ENCODE measurements around the gene ANKRD33.
A peak's percentile ranks its signal among the peaks of the same experiment; 100 is the strongest.

The ANKRD33 gene

GRCh38 chr12:51915951-51916350 is 28.0 kb downstream of the ANKRD33 start:
- no peaks in the 10 kb centered on the region for H3K9me3 ChIP-seq (ENCODE audit: control insufficient read depth in 1 of 2, low read length in 2 of 2)
- no peak overlapping the region for H3K4me3 ChIP-seq (ENCODE audit: low read depth in 1 of 2, low read length in 2 of 2)
- H3K27me3 ChIP-seq (ENCODE audit: low read depth, low read length), result no peaks in the 10 kb centered on the region
- peaks cover 0 to 8% of the 10 kb centered on the region in 2 donors for H3K36me3 ChIP-seq (ENCODE audit: control insufficient read depth in 1 of 2, insufficient read depth in 2 of 2, low read length in 2 of 2)
- peaks cover 0 to 27% of the 10 kb centered on the region in 2 donors for H3K4me1 ChIP-seq (ENCODE audit: control insufficient read depth in 1 of 2, insufficient read depth in 2 of 2, low read length in 2 of 2)
- no peak overlapping the region for H3K27ac ChIP-seq (ENCODE audit: low read length)

GRCh38 chr12:51917041-51917590 is 29.2 kb downstream of the ANKRD33 start:
- no peak overlapping the region for H3K27ac ChIP-seq (ENCODE audit: low read length)

GRCh38 chr12:51917746-51918453 is 30.0 kb downstream of the ANKRD33 start:
- Histone ChIP-seq H3K27ac (ENCODE audit: low read length) (no peak overlapping the region), H3K4me3 (ENCODE audit: low read depth in 1 of 2, low read length in 2 of 2) (no peak overlapping the region), H3K4me1 (ENCODE audit: control insufficient read depth in 1 of 2, insufficient read depth in 2 of 2, low read length in 2 of 2) (peaks cover under 1 to 14% of the 10 kb centered on the region in 2 donors), H3K36me3 (ENCODE audit: control insufficient read depth in 1 of 2, insufficient read depth in 2 of 2, low read length in 2 of 2) (peaks cover 0 to 8% of the 10 kb centered on the region in 2 donors), H3K9me3 (ENCODE audit: control insufficient read depth in 1 of 2, low read length in 2 of 2) (no peaks in the 10 kb centered on the region), H3K27me3 (ENCODE audit: low read depth, low read length) (no peaks in the 10 kb centered on the region)

More at GRCh38 chr12:51917041-51917590, 29.2 kb downstream of the ANKRD33 start:
- Histone ChIP-seq H3K4me1 (ENCODE audit: control insufficient read depth in 1 of 2, insufficient read depth in 2 of 2, low read length in 2 of 2) (peaks cover 0 to 18% of the 10 kb centered on the region in 2 donors), H3K27me3 (ENCODE audit: low read depth, low read length) (no peaks in the 10 kb centered on the region), H3K9me3 (ENCODE audit: control insufficient read depth in 1 of 2, low read length in 2 of 2) (no peaks in the 10 kb centered on the region), H3K4me3 (ENCODE audit: low read depth in 1 of 2, low read length in 2 of 2) (no peak overlapping the region), H3K36me3 (ENCODE audit: control insufficient read depth in 1 of 2, insufficient read depth in 2 of 2, low read length in 2 of 2) (peaks cover 0 to 8% of the 10 kb centered on the region in 2 donors)

GRCh38 chr12:51920046-51920445 is 32.1 kb downstream of the ANKRD33 start:
- no peaks in the 10 kb centered on the region for H3K27me3 ChIP-seq (ENCODE audit: low read depth, low read length)
- H3K4me3 ChIP-seq (ENCODE audit: low read depth in 1 of 2, low read length in 2 of 2), result no peak overlapping the region
- H3K27ac ChIP-seq (ENCODE audit: low read length), result no peak overlapping the region
- no peaks in the 10 kb centered on the region for H3K9me3 ChIP-seq (ENCODE audit: control insufficient read depth in 1 of 2, low read length in 2 of 2)
- H3K4me1 ChIP-seq (ENCODE audit: control insufficient read depth in 1 of 2, insufficient read depth in 2 of 2, low read length in 2 of 2), result peaks cover 0 to 10% of the 10 kb centered on the region in 2 donors
- peaks cover 0 to 5% of the 10 kb centered on the region in 2 donors for H3K36me3 ChIP-seq (ENCODE audit: control insufficient read depth in 1 of 2, insufficient read depth in 2 of 2, low read length in 2 of 2)

GRCh38 chr12:51921017-51921725 is 33.3 kb downstream of the ANKRD33 start:
- H3K4me1 ChIP-seq (ENCODE audit: control insufficient read depth in 1 of 2, insufficient read depth in 2 of 2, low read length in 2 of 2), result peaks cover 0 to 13% of the 10 kb centered on the region in 2 donors
- H3K27ac ChIP-seq (ENCODE audit: low read length), result no peak overlapping the region
- H3K36me3 ChIP-seq (ENCODE audit: control insufficient read depth in 1 of 2, insufficient read depth in 2 of 2, low read length in 2 of 2), result no peaks in the 10 kb centered on the region
- no peak overlapping the region for H3K4me3 ChIP-seq (ENCODE audit: low read depth in 1 of 2, low read length in 2 of 2)
- H3K9me3 ChIP-seq (ENCODE audit: control insufficient read depth in 1 of 2, low read length in 2 of 2), result no peaks in the 10 kb centered on the region
- H3K27me3 ChIP-seq (ENCODE audit: low read depth, low read length), result no peaks in the 10 kb centered on the region

- H3K36me3 ChIP-seq (ENCODE audit: control insufficient read depth in 1 of 2, insufficient read depth in 2 of 2, low read length in 2 of 2), result no peaks in the 10 kb centered on the region
- no peak overlapping the region for H3K4me3 ChIP-seq (ENCODE audit: low read depth in 1 of 2, low read length in 2 of 2)
- H3K4me1 ChIP-seq (ENCODE audit: control insufficient read depth in 1 of 2, insufficient read depth in 2 of 2, low read length in 2 of 2), result peaks cover 0 to 19% of the 10 kb centered on the region in 2 donors
- H3K27ac ChIP-seq (ENCODE audit: low read length), result peak overlapping the region; percentile 64
- no peaks in the 10 kb centered on the region for H3K9me3 ChIP-seq (ENCODE audit: control insufficient read depth in 1 of 2, low read length in 2 of 2)
- no peaks in the 10 kb centered on the region for H3K27me3 ChIP-seq (ENCODE audit: low read depth, low read length)
Observed at GRCh38 chr12:51922146-51922545, 34.2 kb downstream of the ANKRD33 start.

GRCh38 chr12:51922762-51923505 is 35.0 kb downstream of the ANKRD33 start:
- Histone ChIP-seq H3K27ac (ENCODE audit: low read length) (peak overlapping the region; percentile 64), H3K4me1 (ENCODE audit: control insufficient read depth in 1 of 2, insufficient read depth in 2 of 2, low read length in 2 of 2) (peaks cover 0 to 19% of the 10 kb centered on the region in 2 donors), H3K4me3 (ENCODE audit: low read depth in 1 of 2, low read length in 2 of 2) (peak overlapping the region in 1 of 2 donors; percentile 21)

GRCh38 chr12:51923506-51924365 is 35.8 kb downstream of the ANKRD33 start:
- H3K9me3 ChIP-seq (ENCODE audit: control insufficient read depth in 1 of 2, low read length in 2 of 2), result no peaks in the 10 kb centered on the region
- H3K27me3 ChIP-seq (ENCODE audit: low read depth, low read length), result no peaks in the 10 kb centered on the region
- H3K4me1 ChIP-seq (ENCODE audit: control insufficient read depth in 1 of 2, insufficient read depth in 2 of 2, low read length in 2 of 2), result peaks cover 0 to 19% of the 10 kb centered on the region in 2 donors
- H3K4me3 ChIP-seq (ENCODE audit: low read depth in 1 of 2, low read length in 2 of 2), result peak overlapping the region in 1 of 2 donors; percentile 21
- no peaks in the 10 kb centered on the region for H3K36me3 ChIP-seq (ENCODE audit: control insufficient read depth in 1 of 2, insufficient read depth in 2 of 2, low read length in 2 of 2)
- peak overlapping the region; percentile 64 for H3K27ac ChIP-seq (ENCODE audit: low read length)

More at GRCh38 chr12:51922762-51923505, 35.0 kb downstream of the ANKRD33 start:
- no peaks in the 10 kb centered on the region for H3K9me3 ChIP-seq (ENCODE audit: control insufficient read depth in 1 of 2, low read length in 2 of 2)
- H3K27me3 ChIP-seq (ENCODE audit: low read depth, low read length), result no peaks in the 10 kb centered on the region
- no peaks in the 10 kb centered on the region for H3K36me3 ChIP-seq (ENCODE audit: control insufficient read depth in 1 of 2, insufficient read depth in 2 of 2, low read length in 2 of 2)

GRCh38 chr12:51924551-51925319 is 36.8 kb downstream of the ANKRD33 start:
- Histone ChIP-seq H3K4me1 (ENCODE audit: control insufficient read depth in 1 of 2, insufficient read depth in 2 of 2, low read length in 2 of 2) (peaks cover 0 to 19% of the 10 kb centered on the region in 2 donors), H3K27me3 (ENCODE audit: low read depth, low read length) (no peaks in the 10 kb centered on the region), H3K27ac (ENCODE audit: low read length) (no peak overlapping the region), H3K9me3 (ENCODE audit: control insufficient read depth in 1 of 2, low read length in 2 of 2) (no peaks in the 10 kb centered on the region), H3K4me3 (ENCODE audit: low read depth in 1 of 2, low read length in 2 of 2) (no peak overlapping the region), H3K36me3 (ENCODE audit: control insufficient read depth in 1 of 2, insufficient read depth in 2 of 2, low read length in 2 of 2) (no peaks in the 10 kb centered on the region)
